Bronchial epithelial cell (primary cell): ENCODE measurements around the gene DDIAS. TPM values are rescaled to one million over a fixed set of nuclear protein-coding genes. Genes with fewer than 3 reads are reported as not detected.
"Not testable (repeated sequence)": the region's sequence is repeated elsewhere in the genome, so short reads cannot be mapped to it uniquely, and the experiment has no call there.

Source experiments
- DNase-seq: peaks from one replicate; pipeline ENCODE4 v3.0.0-alpha.2; 2010; ENCODE audit warnings: low read depth
- FAIRE-seq: peaks from 2 replicates; lab custom pipeline; 2011; peaks lifted over from hg19 to GRCh38; lab: Jason Lieb, UNC
- H3K27me3 ChIP-seq: 2 replicates; pipeline ENCODE4 v1.5.1; 2011; ENCODE audit warnings: low read length; ENCODE audit not compliant: control insufficient read depth, insufficient read depth
- H3K36me3 ChIP-seq: 2 replicates; pipeline ENCODE4 v1.5.1; 2011; ENCODE audit warnings: low read length; ENCODE audit not compliant: control insufficient read depth, insufficient read depth
- H3K4me3 ChIP-seq: 2 replicates; pipeline ENCODE4 v1.5.1; 2011; ENCODE audit warnings: mild to moderate bottlenecking, low read depth, low read length, control low read depth
- total RNA-seq: library from RNA; depleted of rRNA; stranded (reverse); fragments of >200 nt; gene quantifications from 2 replicates; pipeline ENCODE4 v1.2.1, GENCODE V29; 2014
- TF ChIP-seq, protein P1 (sequence below): IDR thresholded peaks from 2 replicates; pipeline ENCODE4 v1.5.1; 2011; ENCODE audit warnings: mild to moderate bottlenecking, moderate library complexity, low read length, control low read depth, inconsistent platforms; ENCODE audit not compliant: insufficient read depth, severe bottlenecking

The DDIAS gene, protein sequence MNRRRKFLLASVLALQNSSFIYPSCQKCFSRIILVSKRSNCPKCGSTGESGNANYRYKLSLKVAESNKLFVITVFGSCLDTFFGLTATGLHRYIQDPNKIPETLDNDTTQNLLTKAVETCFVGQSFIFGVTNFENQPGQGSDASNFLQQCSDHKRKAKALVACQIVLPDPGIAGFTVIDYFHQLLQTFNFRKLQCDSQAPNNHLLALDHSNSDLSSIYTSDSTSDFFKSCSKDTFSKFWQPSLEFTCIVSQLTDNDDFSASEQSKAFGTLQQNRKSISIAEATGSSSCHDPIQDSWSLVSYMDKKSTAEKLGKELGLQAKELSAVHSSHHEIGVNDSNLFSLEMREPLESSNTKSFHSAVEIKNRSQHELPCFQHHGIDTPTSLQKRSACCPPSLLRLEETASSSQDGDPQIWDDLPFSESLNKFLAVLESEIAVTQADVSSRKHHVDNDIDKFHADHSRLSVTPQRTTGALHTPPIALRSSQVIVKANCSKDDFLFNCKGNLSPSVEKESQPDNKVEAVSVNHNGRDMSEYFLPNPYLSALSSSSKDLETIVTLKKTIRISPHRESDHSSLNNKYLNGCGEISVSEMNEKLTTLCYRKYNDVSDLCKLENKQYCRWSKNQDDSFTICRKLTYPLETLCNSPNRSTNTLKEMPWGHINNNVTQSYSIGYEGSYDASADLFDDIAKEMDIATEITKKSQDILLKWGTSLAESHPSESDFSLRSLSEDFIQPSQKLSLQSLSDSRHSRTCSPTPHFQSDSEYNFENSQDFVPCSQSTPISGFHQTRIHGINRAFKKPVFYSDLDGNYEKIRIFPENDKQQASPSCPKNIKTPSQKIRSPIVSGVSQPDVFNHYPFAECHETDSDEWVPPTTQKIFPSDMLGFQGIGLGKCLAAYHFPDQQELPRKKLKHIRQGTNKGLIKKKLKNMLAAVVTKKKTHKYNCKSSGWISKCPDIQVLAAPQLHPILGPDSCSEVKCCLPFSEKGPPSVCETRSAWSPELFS
- total RNA-seq, result under 0.01 and 0.26 TPM in 2 replicates

DNA sequence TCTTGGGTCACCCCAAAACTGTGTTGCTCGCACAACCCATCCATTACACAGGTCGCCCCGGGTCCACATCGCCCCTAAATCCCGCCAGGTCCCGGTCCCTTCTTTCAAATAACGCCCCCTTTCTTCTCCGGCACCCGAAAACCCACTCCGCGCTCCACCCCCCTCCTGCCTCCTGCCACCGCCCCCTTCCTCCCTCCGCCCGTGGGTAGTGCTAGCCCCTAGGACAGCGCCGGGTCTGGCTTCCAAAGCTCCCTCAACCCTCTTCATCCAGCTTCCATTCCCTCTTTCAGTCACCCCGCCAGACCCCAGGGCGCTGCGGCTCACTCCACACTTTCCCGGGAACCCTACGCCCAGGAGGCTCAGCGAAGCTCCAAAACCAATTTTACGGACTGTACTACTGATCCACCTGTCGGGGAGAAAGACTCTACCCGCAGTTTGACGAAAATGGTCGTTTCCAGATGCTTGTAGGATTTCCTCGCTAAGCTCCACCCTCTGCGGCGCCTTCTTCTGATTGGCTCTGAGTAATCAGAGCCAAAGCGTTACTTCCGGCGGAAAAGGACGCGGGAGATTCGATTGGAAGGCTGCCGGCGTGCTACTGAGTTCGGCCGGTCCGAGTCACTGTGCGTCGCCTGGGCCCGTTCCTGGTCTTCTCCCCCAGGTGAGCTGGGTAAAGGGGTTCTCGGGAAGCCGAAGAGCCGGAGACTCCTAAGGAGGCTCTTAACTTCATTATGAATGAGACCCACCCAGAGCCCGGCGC, at the start of gene DDIAS:
Gene DDIAS (plus strand): TSS at position 572 of the 757 bp plus-strand sequence. CDS start 13,003 bp downstream, outside the sequence.
- peak within 1 kb of the TSS; percentile 60 for H3K4me3 ChIP-seq
- FAIRE-seq (no peak), DNase-seq (peak; percentile 96)
- TF ChIP-seq, protein P1, sequence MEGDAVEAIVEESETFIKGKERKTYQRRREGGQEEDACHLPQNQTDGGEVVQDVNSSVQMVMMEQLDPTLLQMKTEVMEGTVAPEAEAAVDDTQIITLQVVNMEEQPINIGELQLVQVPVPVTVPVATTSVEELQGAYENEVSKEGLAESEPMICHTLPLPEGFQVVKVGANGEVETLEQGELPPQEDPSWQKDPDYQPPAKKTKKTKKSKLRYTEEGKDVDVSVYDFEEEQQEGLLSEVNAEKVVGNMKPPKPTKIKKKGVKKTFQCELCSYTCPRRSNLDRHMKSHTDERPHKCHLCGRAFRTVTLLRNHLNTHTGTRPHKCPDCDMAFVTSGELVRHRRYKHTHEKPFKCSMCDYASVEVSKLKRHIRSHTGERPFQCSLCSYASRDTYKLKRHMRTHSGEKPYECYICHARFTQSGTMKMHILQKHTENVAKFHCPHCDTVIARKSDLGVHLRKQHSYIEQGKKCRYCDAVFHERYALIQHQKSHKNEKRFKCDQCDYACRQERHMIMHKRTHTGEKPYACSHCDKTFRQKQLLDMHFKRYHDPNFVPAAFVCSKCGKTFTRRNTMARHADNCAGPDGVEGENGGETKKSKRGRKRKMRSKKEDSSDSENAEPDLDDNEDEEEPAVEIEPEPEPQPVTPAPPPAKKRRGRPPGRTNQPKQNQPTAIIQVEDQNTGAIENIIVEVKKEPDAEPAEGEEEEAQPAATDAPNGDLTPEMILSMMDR, result no peak
- no peaks in the 10 kb centered on the region for H3K27me3 ChIP-seq
- H3K36me3 ChIP-seq, result no peaks in the 10 kb centered on the region

DNA sequence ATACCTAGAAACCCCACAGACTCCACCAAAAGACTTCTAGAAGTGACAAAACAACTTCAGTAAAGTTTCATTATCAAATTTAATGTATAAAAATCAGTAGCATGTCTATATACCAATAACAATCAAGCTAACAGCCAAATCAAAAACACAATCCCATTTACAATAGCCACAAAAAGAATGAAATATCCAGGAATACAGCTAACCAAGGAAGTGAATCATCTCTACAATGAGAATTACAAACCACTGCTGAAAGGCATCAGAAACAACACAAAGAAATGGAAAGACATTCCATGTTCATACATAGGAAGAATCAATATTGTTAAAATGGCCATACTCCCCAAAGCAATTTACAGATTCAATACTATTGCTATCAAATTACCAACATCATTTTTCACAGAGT, 47.3 kb upstream of the DDIAS start:
- TF ChIP-seq, protein P1, result no peak
- H3K27me3 ChIP-seq, result no peaks in the 10 kb centered on the region
- no peak for DNase-seq
- no peaks in the 10 kb centered on the region for H3K36me3 ChIP-seq
- FAIRE-seq, result no peak
- no peak overlapping the region for H3K4me3 ChIP-seq

DNA sequence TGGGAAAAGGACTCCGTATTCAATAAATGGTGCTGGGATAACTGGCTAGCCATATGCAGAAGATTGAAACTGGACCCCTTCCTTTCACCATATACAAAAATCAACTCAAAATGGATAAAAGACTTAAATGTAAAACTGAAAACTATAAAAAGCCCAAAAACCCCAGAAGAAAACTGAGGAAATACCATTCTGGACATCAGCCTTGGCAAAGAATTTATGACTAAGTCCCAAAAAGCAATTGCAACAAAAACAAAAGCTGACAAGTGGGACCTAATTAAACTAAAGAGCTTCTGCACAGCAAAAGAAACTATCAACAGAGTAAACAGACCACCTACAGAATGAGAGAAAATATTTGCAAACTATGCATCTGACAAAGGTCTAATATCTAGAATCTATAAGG, 46.6 kb upstream of the DDIAS start:
- FAIRE-seq, H3K36me3 ChIP-seq, H3K27me3 ChIP-seq, DNase-seq, H3K4me3 ChIP-seq: not testable (repeated sequence)

DNA sequence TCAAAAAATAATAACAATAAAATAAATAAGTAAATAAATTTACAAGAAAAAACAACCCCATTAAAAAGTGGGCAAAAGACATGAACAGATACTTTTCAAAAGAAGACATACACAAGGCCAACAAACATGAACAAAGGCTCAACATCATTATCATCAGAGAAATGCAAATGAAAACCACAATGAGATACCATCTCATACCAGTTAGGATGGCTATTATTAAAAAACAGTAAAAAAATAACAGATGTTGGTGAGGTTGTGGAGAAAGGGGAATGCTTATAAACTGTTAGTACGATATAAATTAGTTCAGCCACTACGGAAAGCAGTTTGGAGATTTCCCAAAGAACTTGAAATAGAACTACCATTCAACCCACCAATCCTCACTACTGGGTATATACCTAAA, 45.9 kb upstream of the DDIAS start:
- TF ChIP-seq, protein P1, result no peak
- Histone ChIP-seq H3K4me3 (no peak overlapping the region), H3K36me3 (no peaks in the 10 kb centered on the region), H3K27me3 (no peaks in the 10 kb centered on the region)
- FAIRE-seq (no peak), DNase-seq (no peak)

DNA sequence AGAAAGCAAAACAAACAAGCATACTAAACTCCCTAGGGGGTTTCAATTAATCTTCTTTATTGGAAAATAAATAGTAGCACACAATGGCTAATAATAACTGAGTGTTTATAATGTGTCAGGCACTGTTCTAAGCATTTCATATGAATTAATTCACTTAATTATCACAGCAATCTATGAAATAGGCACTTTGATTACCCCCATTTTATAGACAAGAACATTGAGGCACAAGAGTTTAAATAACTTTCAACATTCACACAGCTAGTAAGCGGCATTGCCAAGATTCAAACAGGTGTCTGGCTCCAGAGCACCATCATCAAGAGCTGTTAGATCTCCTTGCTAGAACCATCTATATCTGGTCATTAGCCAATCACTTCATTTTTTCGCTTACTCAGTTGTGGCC, 44.4 kb upstream of the DDIAS start:
- DNase-seq, result no peak
- Histone ChIP-seq H3K27me3 (no peaks in the 10 kb centered on the region), H3K4me3 (no peak overlapping the region), H3K36me3 (no peaks in the 10 kb centered on the region)
- TF ChIP-seq, protein P1, result no peak
- no peak for FAIRE-seq
